Posterior cingulate gyrus (tissue), 11 donors: Measurements from ENCODE around the gene SCFD2.
"Not testable (repeated sequence)": the region's sequence is repeated elsewhere in the genome, so short reads cannot be mapped to it uniquely, and the experiment has no call there.

Source experiments
- DNase-seq, 10 donors: peaks; one replicate each; pipeline versions ENCODE4 v3.0.0 to v3.0.0-alpha.2; 2020 to 2021; ENCODE audit warnings: mixed read lengths in 3 of 10
- intact Hi-C: fragments of 100-400 bp; cut with DNase I; formaldehyde crosslinking; loops from one replicate; pipeline ENCODE4 v1.15.1; 2023

Gene SCFD2

DNA sequence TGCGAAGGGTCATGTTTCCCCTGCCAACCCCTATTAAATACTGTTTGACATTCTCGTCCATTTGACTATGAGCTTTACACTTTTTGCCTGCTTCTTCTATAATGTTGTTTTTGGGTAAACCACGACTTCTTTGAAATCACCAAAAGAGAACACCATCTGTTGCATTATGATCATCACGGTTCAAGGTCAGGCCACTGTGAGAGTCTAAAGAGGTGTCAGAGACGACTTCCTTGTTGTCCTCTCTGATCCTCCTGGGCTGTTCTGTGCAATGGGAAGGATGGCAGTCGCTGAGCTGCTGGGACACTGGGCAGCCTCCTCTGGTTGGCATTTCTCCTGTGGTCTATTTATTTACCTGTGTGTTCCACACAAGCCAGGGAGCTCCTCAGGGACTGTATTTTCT lies 366.2 kb downstream of the SCFD2 start:
- intact Hi-C loops = no loop called here
- no peak for DNase-seq

DNA sequence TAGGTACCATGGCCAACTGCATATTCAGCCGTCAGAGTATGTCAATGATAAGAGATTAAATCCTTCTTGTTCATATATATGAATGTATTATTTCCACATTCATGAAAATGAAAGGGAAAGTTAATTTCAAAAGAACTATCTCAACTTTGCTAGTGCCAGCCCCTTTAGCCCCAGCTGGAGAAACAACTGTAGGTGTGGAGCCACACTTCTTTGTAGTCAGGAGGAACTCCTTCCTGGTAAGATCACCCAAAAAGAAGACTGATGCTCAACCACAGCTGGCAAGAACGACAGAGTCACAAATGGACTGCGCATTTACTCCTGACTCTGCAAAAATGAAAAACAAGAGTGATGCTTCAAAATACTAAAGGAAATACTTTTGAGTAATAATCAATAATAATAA lies 367.4 kb downstream of the SCFD2 start:
- intact Hi-C loops = no loop called here
- no peak for DNase-seq

DNA sequence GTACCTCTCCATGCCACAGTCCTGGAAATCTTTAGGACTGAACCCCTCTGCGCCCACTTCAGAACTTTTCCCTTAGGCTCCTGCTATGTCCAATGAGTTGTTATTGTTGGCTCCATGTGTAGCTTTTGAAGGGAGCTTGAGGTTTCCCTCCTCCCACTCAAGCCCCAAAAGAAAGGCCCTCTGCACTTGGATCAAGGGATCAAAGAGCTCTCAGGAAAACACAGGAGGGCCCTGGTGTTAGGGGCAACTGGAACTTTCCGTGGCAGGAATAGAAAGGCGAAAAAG lies 368.8 kb downstream of the SCFD2 start:
- no peak for DNase-seq
- intact Hi-C loops = no loop called here

DNA sequence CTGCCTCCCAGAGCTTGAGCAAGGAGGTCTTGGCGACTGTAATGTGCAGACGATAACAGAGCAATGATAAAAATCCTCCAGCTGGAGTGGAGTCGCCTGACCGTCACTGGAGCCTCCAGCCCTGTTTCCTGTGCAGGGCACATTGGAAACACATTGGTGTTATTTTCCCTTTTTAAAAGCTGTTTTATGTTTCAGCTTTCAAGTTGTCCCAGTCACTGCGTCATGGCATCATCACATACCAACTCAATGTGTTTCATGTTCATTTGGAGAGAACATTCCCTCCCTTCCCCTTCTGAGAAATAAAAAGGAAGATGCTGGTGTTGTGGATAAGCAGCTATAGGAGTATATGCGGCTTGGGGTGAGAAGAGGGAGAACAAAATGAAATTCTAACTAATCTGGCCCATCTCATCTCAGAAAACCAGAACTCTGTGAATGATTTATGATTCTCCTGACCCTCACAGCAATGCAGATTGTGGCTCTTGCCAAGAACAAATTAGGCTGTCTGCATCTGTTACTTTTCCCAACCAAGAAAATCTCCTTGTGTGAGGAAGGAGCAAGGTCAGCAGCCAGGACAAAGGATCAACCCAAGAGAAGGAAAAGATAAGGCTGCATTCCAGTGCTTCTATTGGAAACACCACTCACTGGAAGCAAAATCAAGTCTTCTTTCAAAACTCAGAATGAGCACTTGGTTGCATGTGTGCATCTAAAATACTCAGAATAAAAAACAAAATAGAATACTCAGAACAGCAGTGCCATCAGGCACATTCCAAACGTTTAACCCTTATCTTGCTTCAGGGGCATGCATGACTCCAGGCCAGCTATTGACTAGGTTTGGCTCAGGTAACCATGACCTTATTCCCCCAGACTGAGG lies 369.4 kb downstream of the SCFD2 start:
- intact Hi-C loops = no loop called here
- no peak for DNase-seq

DNA sequence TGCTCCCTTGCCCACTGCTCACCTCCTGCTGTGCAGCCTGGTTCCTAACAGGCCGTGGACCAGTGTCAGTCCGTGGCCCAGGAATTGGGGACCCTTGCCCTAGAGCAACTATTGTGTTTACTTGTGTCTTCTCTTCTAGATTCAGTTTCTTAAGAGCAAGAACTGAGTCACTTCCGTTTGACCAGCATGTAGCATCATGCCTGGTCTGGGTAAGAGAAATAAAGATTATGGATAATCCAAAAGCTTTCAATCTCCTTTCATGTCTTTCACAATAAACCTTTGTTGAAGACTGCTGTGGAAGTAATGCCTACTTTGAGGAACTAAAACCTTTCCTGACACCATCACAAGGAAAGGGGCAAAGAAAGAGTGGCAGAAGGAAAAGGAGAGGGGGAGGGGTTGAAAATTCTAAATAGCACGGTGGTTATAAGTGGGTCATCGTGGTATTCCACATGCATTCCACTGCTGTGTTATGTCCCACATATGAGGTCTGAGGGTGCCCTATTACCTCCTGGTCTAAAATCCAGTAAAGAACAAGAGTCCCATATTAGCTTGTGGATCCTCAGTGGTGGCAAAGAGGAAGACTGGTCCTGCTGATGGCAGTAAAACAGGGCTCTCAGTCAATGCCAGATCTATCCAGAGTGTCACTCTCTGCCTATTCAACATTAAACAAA lies 370.4 kb downstream of the SCFD2 start:
- DNase-seq = no peak
- intact Hi-C loops = no loop called here

- DNase-seq = no peak
- intact Hi-C loops = no loop called here
Observed at GRCh38 chr4:52994567-52994966, 371.3 kb downstream of the SCFD2 start.

DNA sequence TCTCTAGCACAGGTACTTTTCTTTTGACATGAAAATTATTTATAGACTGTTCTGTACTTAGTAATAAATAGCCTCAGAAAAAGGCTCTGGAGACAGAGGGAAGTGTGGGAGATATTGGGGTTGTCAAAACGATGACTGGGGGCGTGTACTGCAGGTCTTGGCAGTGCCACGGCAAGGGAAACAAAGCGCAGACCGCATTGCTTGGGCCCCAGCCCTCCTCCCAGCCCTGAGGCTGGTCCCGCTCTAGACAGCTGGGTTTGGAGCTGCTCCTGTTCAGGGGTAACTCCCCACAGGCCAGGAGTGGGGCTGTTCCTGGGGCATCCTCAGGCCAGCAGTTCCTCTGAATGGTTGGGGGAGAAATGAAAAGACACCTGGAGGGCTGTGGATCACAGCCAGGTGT lies 372.1 kb downstream of the SCFD2 start:
- intact Hi-C loops = no loop called here
- DNase-seq = peak in 1 of 10 donors; percentile 69

GRCh38 chr4:52992551-52992950 lies 373.3 kb downstream of the SCFD2 start:
- intact Hi-C loops = not testable (repeated sequence)
- DNase-seq = peak in 2 of 10 donors; percentile 83 to 84

GRCh38 chr4:52991472-52991871 lies 374.4 kb downstream of the SCFD2 start:
- intact Hi-C loops = no loop called here
- DNase-seq = no peak

GRCh38 chr4:52990706-52991105 lies 375.2 kb downstream of the SCFD2 start:
- no peak for DNase-seq
- intact Hi-C loops = no loop called here

DNA sequence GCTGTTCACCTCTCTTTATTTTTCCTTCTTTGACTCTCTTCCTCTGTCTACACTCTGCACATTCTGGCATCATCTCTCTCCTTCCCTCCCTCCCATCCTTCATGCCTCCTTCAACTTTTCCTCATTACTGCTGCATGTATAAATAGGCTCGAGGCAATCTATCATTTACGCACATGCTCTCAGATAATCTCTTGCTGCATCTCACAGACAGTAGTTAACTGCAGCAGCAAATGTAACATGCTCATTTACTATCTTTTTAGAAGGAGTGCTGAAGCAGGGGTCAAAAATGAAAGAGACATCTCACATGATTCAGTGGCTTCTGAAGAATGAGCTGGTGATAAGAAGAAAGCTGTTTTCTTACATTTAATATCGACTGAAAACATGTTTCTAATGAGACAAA lies 376.0 kb downstream of the SCFD2 start:
- DNase-seq = no peak
- intact Hi-C loops = no loop called here

DNA sequence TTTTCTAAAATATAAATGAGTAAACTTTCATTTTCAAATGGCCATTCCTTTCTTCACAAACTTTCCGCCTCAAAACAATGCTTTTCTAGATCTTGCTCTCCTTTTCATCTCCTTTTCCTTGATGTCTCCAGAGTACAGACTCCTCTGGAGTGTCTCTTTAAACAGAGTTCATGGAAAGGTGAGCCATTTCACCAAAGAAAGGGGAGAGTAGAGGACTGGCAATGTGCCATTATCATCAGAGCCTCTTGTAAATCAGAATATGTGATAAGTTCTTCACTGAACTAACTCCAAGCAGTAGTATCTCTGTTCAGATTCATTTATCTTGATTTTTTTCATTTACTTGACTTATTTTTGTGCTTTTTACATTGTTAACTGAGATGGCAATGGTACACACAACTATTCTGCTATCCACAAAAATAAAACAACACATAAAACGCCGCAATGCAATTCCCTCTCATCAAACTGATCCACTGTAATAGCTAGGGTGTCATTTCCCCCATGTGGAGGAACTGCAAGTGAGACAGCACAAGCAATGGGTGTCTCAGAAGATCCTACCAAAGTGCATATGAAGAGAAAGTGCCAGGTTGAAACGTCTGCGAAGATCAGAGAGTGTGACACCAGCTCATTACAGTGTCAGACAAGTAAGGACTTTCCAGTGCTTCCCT lies 378.3 kb downstream of the SCFD2 start:
- no peak for DNase-seq
- intact Hi-C loops = no loop called here

GRCh38 chr4:52984462-52984881 lies 381.4 kb downstream of the SCFD2 start:
- intact Hi-C loops = loop anchor here (5.0 kb wide), 1 partner anchor 752 kb away; no protein-coding TSS in a partner anchor
- DNase-seq = no peak

- no peak for DNase-seq
Observed at GRCh38 chr4:52983563-52984303, 382.1 kb downstream of the SCFD2 start.

DNA sequence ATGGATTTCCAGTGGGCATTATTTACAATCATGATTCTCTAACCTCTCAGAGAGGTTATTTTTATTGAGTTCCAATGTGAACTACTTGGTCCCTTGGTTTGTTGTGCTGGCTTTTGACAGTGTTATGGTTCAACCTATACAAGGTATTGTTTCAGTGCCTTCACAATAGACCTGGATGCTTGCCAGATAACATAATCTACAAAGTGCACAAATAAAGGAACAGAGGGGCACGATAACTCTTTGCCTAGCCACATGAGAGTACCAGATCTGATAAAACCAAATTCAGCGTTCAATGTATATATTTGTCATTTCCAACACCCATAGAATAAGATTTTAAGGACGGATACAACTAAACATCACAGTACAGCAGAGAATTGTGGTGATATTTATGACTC lies 382.9 kb downstream of the SCFD2 start:
- DNase-seq = no peak
- intact Hi-C loops = loop anchor here (1.0 to 5.0 kb wide), 4 partner anchors 394 to 751 kb away; no protein-coding TSS in a partner anchor

More at GRCh38 chr4:52983563-52984303, 382.1 kb downstream of the SCFD2 start:
- intact Hi-C loops = loop anchor here (1.0 to 5.0 kb wide), 4 partner anchors 395 to 751 kb away; no protein-coding TSS in a partner anchor

DNA sequence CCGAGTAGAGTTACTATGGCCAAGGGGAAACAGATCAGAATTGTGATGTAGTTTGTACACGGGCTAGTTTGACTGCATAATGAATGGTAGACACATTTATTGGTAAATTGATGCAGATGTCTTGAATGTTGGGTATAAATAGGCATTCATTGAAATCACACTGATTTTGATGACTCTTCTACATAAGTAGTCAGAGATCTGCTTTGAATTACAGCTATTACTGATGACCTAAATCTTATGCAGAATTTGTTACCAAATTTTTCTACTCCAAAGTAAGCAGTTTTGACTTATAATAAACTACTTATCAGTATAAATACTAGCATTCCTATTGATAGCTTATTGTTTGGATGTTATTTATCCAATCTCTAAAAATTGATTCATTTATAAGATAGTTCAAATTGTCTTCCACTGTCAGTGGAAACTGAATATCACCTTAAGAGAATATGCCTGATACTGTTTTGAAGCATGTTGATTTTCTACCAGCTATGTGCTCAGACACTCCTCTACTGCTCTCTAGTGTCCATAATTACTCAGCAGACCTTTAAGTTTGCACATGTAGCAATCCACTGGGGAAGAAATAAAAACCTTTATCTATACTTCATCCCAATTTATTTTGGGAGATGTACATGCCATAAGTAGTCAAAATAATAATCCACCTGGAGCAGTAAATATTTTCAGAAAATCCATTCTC lies 383.5 kb downstream of the SCFD2 start:
- no peak for DNase-seq

DNA sequence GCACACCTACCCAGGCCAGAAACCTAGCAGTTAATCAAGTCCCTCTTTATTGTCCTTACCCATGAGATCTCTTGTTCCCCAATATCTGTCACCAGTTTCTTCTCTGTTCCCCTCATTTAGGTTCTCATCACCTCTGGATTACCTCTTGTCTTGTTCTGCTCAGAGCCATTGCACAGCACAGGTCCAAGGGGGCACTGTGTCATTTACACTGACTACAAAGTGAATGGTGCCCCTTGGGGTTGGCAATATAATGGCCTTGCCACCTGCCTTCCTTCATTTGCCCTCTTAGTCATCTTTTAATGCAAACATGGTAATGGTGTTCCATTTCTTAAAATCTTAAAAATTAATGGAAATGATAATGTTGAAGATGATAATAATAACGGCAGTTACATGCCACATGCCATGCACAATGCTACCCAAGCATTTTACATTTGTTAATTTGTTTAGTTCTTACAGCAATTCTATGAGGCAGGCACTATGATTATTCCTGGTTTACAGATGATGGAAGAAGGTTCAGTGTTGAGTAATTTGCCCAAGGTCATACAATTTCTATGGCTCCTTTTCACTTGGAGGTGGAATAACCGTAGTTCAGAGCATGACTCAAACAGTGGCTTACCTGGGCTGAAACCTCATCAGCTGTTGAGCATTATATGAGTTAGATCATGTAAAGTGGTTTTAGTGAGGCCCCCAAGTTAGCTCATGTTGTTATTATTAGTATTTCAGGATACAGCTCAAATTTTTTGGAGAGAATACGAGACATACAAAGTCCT lies 385.9 kb downstream of the SCFD2 start:
- intact Hi-C loops = loop anchor here (5.0 kb wide), 1 partner anchor 748 kb away; no protein-coding TSS in a partner anchor
- DNase-seq = no peak

More for the DNA sequence above, 383.5 kb downstream of the SCFD2 start:
- intact Hi-C loops = loop anchor here (2.0 to 5.0 kb wide), 3 partner anchors 394 to 750 kb away; no protein-coding TSS in a partner anchor

- intact Hi-C loops = no loop called here
- DNase-seq = no peak
Observed at GRCh38 chr4:52979020-52979419, 386.8 kb downstream of the SCFD2 start.

DNA sequence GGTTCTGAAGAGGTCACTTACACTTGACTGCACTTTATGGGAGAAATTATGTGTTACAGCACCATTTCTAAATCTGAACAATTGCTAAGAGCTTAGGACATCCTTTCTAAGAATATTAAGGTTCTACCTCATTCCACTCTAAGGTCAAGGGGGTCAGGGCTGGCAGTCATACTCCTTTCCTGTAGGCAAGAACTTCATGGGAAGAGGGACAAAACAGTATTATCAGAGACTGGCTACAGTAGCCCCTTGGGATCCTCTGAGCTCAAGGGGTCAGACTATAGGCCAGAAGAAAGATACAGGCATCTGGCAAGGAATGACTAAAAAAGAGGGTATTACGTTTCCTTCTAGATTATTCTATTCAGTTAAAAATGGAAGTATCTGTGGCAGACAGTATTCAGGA lies 388.6 kb downstream of the SCFD2 start:
- intact Hi-C loops = no loop called here
- DNase-seq = no peak
